Loucy (cell line): ENCODE measurements around the gene BAMBI.

Experiments
- CTCF ChIP-seq: fragments of 200-600 bp; sonication (generic); conservative IDR thresholded peaks from 2 replicates; pipeline ENCODE4 v1.5.1; 2014; ENCODE audit warnings: mild to moderate bottlenecking, antibody characterized with exemption, low read length
- EZH2phosphoT487 ChIP-seq: fragments of 200-600 bp; IDR thresholded peaks from 2 replicates; pipeline ENCODE4 v1.6.1; 2018; ENCODE audit warnings: antibody characterized with exemption, mild to moderate bottlenecking, moderate library complexity, borderline replicate concordance

- TF ChIP-seq CTCF, result no peak
- no peak for TF ChIP-seq EZH2phosphoT487
These were observed 10.4 kb upstream of the BAMBI start for GRCh38 chr10:28666751-28667467.
